Measurements from ENCODE around the gene EHD2.
"Not testable (repeated sequence)": the region's sequence is repeated elsewhere in the genome, so short reads cannot be mapped to it uniquely, and the experiment has no call there.

Gene EHD2

GRCh38 chr19:47776568-47776967 is 63.3 kb downstream of the EHD2 start:
- no peak for DNase-seq

GRCh38 chr19:47777245-47778048 is 64.2 kb downstream of the EHD2 start:
- DNase-seq = not testable (repeated sequence)

GRCh38 chr19:47778049-47778953 is 65.1 kb downstream of the EHD2 start, which contains the start of gene SELENOW:
Gene SELENOW (plus strand): TSS chr19:47778703. CDS start chr19:47778786, 83 bp downstream.
- peak; percentile 83 for DNase-seq

GRCh38 chr19:47778954-47779351 is 65.7 kb downstream of the EHD2 start:
- DNase-seq = peak; percentile 26

- DNase-seq = no peak
Measured at GRCh38 chr19:47779524-47780214, 66.4 kb downstream of the EHD2 start.

GRCh38 chr19:47780215-47780551 is 67.0 kb downstream of the EHD2 start:
- DNase-seq = no peak

GRCh38 chr19:47781590-47782262 is 68.5 kb downstream of the EHD2 start:
- no peak for DNase-seq

GRCh38 chr19:47786566-47786965 is 73.3 kb downstream of the EHD2 start:
- DNase-seq = no peak

GRCh38 chr19:47787307-47787706 is 74.1 kb downstream of the EHD2 start:
- DNase-seq = not testable (repeated sequence)

- not testable (repeated sequence) for DNase-seq
Measured at GRCh38 chr19:47789811-47790210, 76.6 kb downstream of the EHD2 start.

- peak; percentile 93 for DNase-seq
Measured at GRCh38 chr19:47790398-47790814, 77.2 kb downstream of the EHD2 start.

GRCh38 chr19:47792616-47793015 is 79.4 kb downstream of the EHD2 start:
- DNase-seq = no peak

Data from CD4-positive, alpha-beta T cell treated with Interleukin-17A for 4 hours (primary cell).